ENCODE results near the gene PTPRG.
A peak's percentile ranks its signal among the peaks of the same experiment; 100 is the strongest.

The PTPRG gene

GRCh38 chr3:61580982-61581643, 19.7 kb downstream of the PTPRG start:
- Histone ChIP-seq H2AFZ (no peak overlapping the region), H3K4me1 (peaks cover 63% of the 10 kb centered on the region), H3K79me2 (peaks cover 46% of the 10 kb centered on the region), H3K9me3 (ENCODE audit: control insufficient read depth, low read length) (no peaks in the 10 kb centered on the region), H3K4me3 (ENCODE audit: low read depth, low read length) (peak overlapping the region; percentile 18), H3K36me3 (ENCODE audit: control insufficient read depth, insufficient read depth, low read length) (no peaks in the 10 kb centered on the region), H3K4me2 (ENCODE audit: low read length) (peak overlapping the region; percentile 50), H3K27me3 (ENCODE audit: control insufficient read depth, insufficient read depth, low read length) (no peaks in the 10 kb centered on the region), H3K9ac (no peak overlapping the region), H3K27ac (peak overlapping the region; percentile 45)
- no peak for TF ChIP-seq CTCF (IDR thresholded peaks at IDR 0.05)

DNA sequence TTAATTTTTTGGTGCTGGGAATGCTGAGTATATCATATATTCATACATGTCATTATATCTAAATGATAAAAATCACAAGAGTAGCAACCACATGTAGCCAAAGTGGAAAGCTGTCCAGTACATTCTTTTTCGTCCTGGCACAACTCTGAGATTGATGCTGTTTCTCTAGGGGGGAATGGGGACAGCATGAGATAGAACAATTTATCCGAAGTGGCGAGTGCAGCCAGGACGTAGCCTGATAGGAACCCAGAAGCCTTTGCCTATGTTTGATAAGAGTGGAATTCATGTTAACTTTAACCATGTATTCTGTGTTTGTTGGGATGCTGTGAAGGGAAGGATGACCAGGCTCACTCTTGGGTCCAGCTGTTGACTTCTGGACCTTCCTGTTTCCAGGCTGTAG, 20.9 kb downstream of the PTPRG start:
- Histone ChIP-seq H3K4me1 (peaks cover 63% of the 10 kb centered on the region), H3K4me3 (ENCODE audit: low read depth, low read length) (no peak overlapping the region), H2AFZ (no peak overlapping the region), H3K27ac (no peak overlapping the region), H3K9me3 (ENCODE audit: control insufficient read depth, low read length) (no peaks in the 10 kb centered on the region), H3K9ac (no peak overlapping the region), H3K4me2 (ENCODE audit: low read length) (no peak overlapping the region), H3K27me3 (ENCODE audit: control insufficient read depth, insufficient read depth, low read length) (no peaks in the 10 kb centered on the region), H3K36me3 (ENCODE audit: control insufficient read depth, insufficient read depth, low read length) (no peaks in the 10 kb centered on the region), H3K79me2 (peaks cover 55% of the 10 kb centered on the region)
- TF ChIP-seq CTCF (IDR thresholded peaks at IDR 0.05) = no peak

GRCh38 chr3:61582846-61583245, 21.5 kb downstream of the PTPRG start:
- Histone ChIP-seq H3K4me2 (ENCODE audit: low read length) (no peak overlapping the region), H2AFZ (no peak overlapping the region), H3K27me3 (ENCODE audit: control insufficient read depth, insufficient read depth, low read length) (no peaks in the 10 kb centered on the region), H3K9me3 (ENCODE audit: control insufficient read depth, low read length) (no peaks in the 10 kb centered on the region), H3K9ac (no peak overlapping the region), H3K27ac (no peak overlapping the region), H3K4me3 (ENCODE audit: low read depth, low read length) (no peak overlapping the region), H3K36me3 (ENCODE audit: control insufficient read depth, insufficient read depth, low read length) (no peaks in the 10 kb centered on the region), H3K79me2 (peaks cover 52% of the 10 kb centered on the region), H3K4me1 (peaks cover 60% of the 10 kb centered on the region)
- no peak for TF ChIP-seq CTCF (IDR thresholded peaks at IDR 0.05)

- H2AFZ ChIP-seq = no peak overlapping the region
- H3K9me3 ChIP-seq (ENCODE audit: control insufficient read depth, low read length) = no peaks in the 10 kb centered on the region
- H3K36me3 ChIP-seq (ENCODE audit: control insufficient read depth, insufficient read depth, low read length) = no peaks in the 10 kb centered on the region
- H3K79me2 ChIP-seq = peaks cover 56% of the 10 kb centered on the region
- H3K9ac ChIP-seq = no peak overlapping the region
- no peak overlapping the region for H3K4me3 ChIP-seq (ENCODE audit: low read depth, low read length)
- no peak for TF ChIP-seq CTCF (IDR thresholded peaks at IDR 0.05)
- H3K27me3 ChIP-seq (ENCODE audit: control insufficient read depth, insufficient read depth, low read length) = no peaks in the 10 kb centered on the region
- H3K4me2 ChIP-seq (ENCODE audit: low read length) = peak overlapping the region; percentile 34
- peak overlapping the region; percentile 37 for H3K27ac ChIP-seq
- H3K4me1 ChIP-seq = peaks cover 47% of the 10 kb centered on the region
Measured at GRCh38 chr3:61583890-61584875, 22.8 kb downstream of the PTPRG start.

Data from parathyroid adenoma (tissue), 2 donors.